ENCODE data around the gene NUDC. TPM values are rescaled to one million over a fixed set of nuclear protein-coding genes. Genes with fewer than 3 reads are reported as not detected.

NUDC gene
- total and polyA plus RNA-seq, 9 of the 15 experiments (the other 6 are each of a cell fraction or from before 2014, with no cell fraction given), result 9.8 to 234 (median 149) TPM

GRCh38 chr1:26912147-26912490, 9.4 kb upstream of the NUDC start:
- Histone ChIP-seq H2AFZ (ENCODE audit: low read depth, low read length) (no peak overlapping the region), H3K9ac (ENCODE audit: insufficient read depth in 1 of 2, low read depth in 2 of 2, low read length in 2 of 2) (peak overlapping the region in 1 of 2 experiments; percentile 53; a peak in 2 of 4 replicates), H3K4me1 (replicated peaks in 1 of 2; ENCODE audit: control insufficient read depth in 2 of 2, insufficient read depth in 2 of 2, low read length in 2 of 2) (peaks cover 30 to 35% of the 10 kb centered on the region in 2 experiments), H4K20me1 (replicated peaks; ENCODE audit: control insufficient read depth, insufficient read depth, low read length) (no peaks in the 10 kb centered on the region), H3K9me1 (ENCODE audit: control insufficient read depth, insufficient read depth, low read length) (no peaks in the 10 kb centered on the region), H3K4me2 (ENCODE audit: insufficient read depth, low read length) (no peak overlapping the region), H3K27me3 (ENCODE audit: control insufficient read depth in 2 of 2, insufficient read depth in 2 of 2, low read length in 2 of 2) (no peaks in the 10 kb centered on the region), H3K79me2 (ENCODE audit: control insufficient read depth, insufficient read depth, low read length) (no peaks in the 10 kb centered on the region), H3K9me3 (replicated peaks; ENCODE audit: control insufficient read depth, insufficient read depth, low read depth, low read length) (no peaks in the 10 kb centered on the region), H3K36me3 (ENCODE audit: control insufficient read depth, insufficient read depth, low read length) (no peaks in the 10 kb centered on the region), H3K4me3 (no peak overlapping the region), H3K27ac (ENCODE audit: extremely low read depth, low read depth, low read length) (no peak overlapping the region)
- FAIRE-seq (no peak), ATAC-seq (no peak), DNase-seq (ENCODE audit: extremely low read depth in 1 of 4, low spot score in 3 of 4) (no peak)
- WGBS (ENCODE audit: insufficient coverage, low coverage, missing lambda C conversion rate), result 26% methylated on average over 2 of the region's 2 CpGs
- TF ChIP-seq DACH1 (IDR thresholded peaks at IDR 0.05; ENCODE audit: partially characterized antibody) (peak; percentile 20), BCLAF1 (IDR thresholded peaks at IDR 0.05; ENCODE audit: borderline replicate concordance in 1 of 2, control insufficient read depth in 1 of 2, low read depth in 2 of 2, low read length in 1 of 2) (no peak), ARID3B (CRISPR knock-in tag; IDR thresholded peaks at IDR 0.05; ENCODE audit: borderline replicate concordance) (no peak), RBM25 (IDR thresholded peaks at IDR 0.05; ENCODE audit: low read depth, low read length, severe bottlenecking) (peak; percentile 44)
- no TSS peak for BruUV-seq (replicated peaks)
- in situ Hi-C loops (cut with MboI) (no loop called here), intact Hi-C loops (cut with micrococcal nuclease) (no loop called here)
- ChIA-PET POLR2A (interaction anchor here (1.6 to 4.1 kb wide), 2 partner anchors 9 to 12 kb away, joined by 11 to 32 read pairs; partner anchors contain the start of genes GPATCH3 and NUDC), CTCF (ENCODE audit: low intra/inter-chr PET ratio) (no interaction called here)
